Measurements from ENCODE around the gene ZNF337. TPM values are rescaled to one million over a fixed set of nuclear protein-coding genes. Genes with fewer than 3 reads are reported as not detected.
"Not testable (repeated sequence)": the region's sequence is repeated elsewhere in the genome, so short reads cannot be mapped to it uniquely, and the experiment has no call there.

The ZNF337 gene
- total RNA-seq, 1 experiment from 2014 or later: 10.3 TPM

GRCh38 chr20:25632940-25633790 is 63.5 kb downstream of the ZNF337 start:
- H3K79me1 ChIP-seq (ENCODE audit: insufficient read depth, low read depth, low read length, poor library complexity, severe bottlenecking): no peaks in the 10 kb centered on the region
- H3K27me3 ChIP-seq (ENCODE audit: insufficient read depth, low read length): no peaks in the 10 kb centered on the region
- peaks cover 6% of the 10 kb centered on the region for H3K9me3 ChIP-seq (ENCODE audit: control insufficient read depth, low read depth, low read length)
- no peak overlapping the region for H3K27ac ChIP-seq (ENCODE audit: insufficient read length, low read depth, low read length)
- no peaks in the 10 kb centered on the region for H3K23me2 ChIP-seq (ENCODE audit: insufficient read length, low read depth, low read length, poor library complexity, severe bottlenecking)
- no peak for TF ChIP-seq CTCF (conservative IDR thresholded peaks at IDR 0.05)
- H4K20me1 ChIP-seq (ENCODE audit: control insufficient read depth, insufficient read depth, insufficient read length): peaks cover 2% of the 10 kb centered on the region
- no peak overlapping the region for H4K5ac ChIP-seq (ENCODE audit: insufficient read length, low read depth, low read length)
- H2BK120ac ChIP-seq (ENCODE audit: low read depth, low read length, poor library complexity, severe bottlenecking): no peak overlapping the region
- Mint-ChIP-seq H3K4me3 (no peak overlapping the region), H3K27ac (no peak overlapping the region), H3K27me3 (ENCODE audit: low read depth) (no peaks in the 10 kb centered on the region), H3K9me3 (peaks cover 31 to 46% of the 10 kb centered on the region in 2 experiments), H3K4me1 (peaks cover 5 to 6% of the 10 kb centered on the region in 2 experiments; a peak in 3 of 4 replicates), H3K36me3 (ENCODE audit: insufficient read depth in 1 of 3, low read depth in 3 of 3) (peaks cover 39 to 46% (median 45%) of the 10 kb centered on the region in 3 experiments)
- no peak overlapping the region for H3T11ph ChIP-seq (ENCODE audit: low read length)
- no peak overlapping the region for H3K56ac ChIP-seq (ENCODE audit: insufficient read length, low read depth, low read length)
- no peaks in the 10 kb centered on the region for H3K4me1 ChIP-seq (ENCODE audit: insufficient read depth, low read length)
- no peak overlapping the region for H4K8ac ChIP-seq (replicated peaks; ENCODE audit: insufficient read length, low read depth, low read length)
- no peak overlapping the region for H3K23ac ChIP-seq (ENCODE audit: insufficient read length, low read depth, low read length)
- DNase-seq: no peak
- no peak overlapping the region for H3K4me2 ChIP-seq (ENCODE audit: insufficient read depth, insufficient read length, low read length)
- H2AK5ac ChIP-seq (ENCODE audit: insufficient read length, low read length): no peak overlapping the region
- no CpG with 5 or more reads among the region's 5 CpGs for WGBS (ENCODE audit: extremely low coverage, insufficient read length, low lambda C conversion rate)
- no peak overlapping the region for H2BK5ac ChIP-seq (ENCODE audit: insufficient read length, low read length)
- no peak overlapping the region for H2AFZ ChIP-seq (ENCODE audit: low read length)
- H3K18ac ChIP-seq (ENCODE audit: insufficient read length, low read depth, low read length): no peak overlapping the region
- no peak overlapping the region for H4K91ac ChIP-seq (ENCODE audit: insufficient read length, low read depth, low read length)
- no peak overlapping the region for H3K9ac ChIP-seq (ENCODE audit: extremely low read depth, insufficient read length, low read length)
- no peak overlapping the region for H2BK20ac ChIP-seq (ENCODE audit: low read depth, low read length, poor library complexity, severe bottlenecking)
- H2BK12ac ChIP-seq (ENCODE audit: insufficient read length, low read depth, low read length): no peak overlapping the region
- no peak overlapping the region for H2BK15ac ChIP-seq (ENCODE audit: low read depth, low read length)
- H3K4ac ChIP-seq (ENCODE audit: low read depth, low read length): no peak overlapping the region
- H3K14ac ChIP-seq (ENCODE audit: insufficient read depth, low read length): no peak overlapping the region
- peaks cover 2% of the 10 kb centered on the region; the same call in 1 of the 2 replicates for H3K79me2 ChIP-seq (ENCODE audit: insufficient read depth, low read length)

GRCh38 chr20:25630615-25631014 is 66.0 kb downstream of the ZNF337 start:
- H3K23me2 ChIP-seq (ENCODE audit: insufficient read length, low read depth, low read length, poor library complexity, severe bottlenecking); H3T11ph ChIP-seq (ENCODE audit: low read length); H3K18ac ChIP-seq (ENCODE audit: insufficient read length, low read depth, low read length); H4K5ac ChIP-seq (ENCODE audit: insufficient read length, low read depth, low read length); H4K20me1 ChIP-seq (ENCODE audit: control insufficient read depth, insufficient read depth, insufficient read length); H2BK5ac ChIP-seq (ENCODE audit: insufficient read length, low read length); H3K27me3 Mint-ChIP-seq (ENCODE audit: low read depth); H2BK12ac ChIP-seq (ENCODE audit: insufficient read length, low read depth, low read length); H3K9ac ChIP-seq (ENCODE audit: extremely low read depth, insufficient read length, low read length); H3K4me2 ChIP-seq (ENCODE audit: insufficient read depth, insufficient read length, low read length); H3K27me3 ChIP-seq (ENCODE audit: insufficient read depth, low read length); H3K14ac ChIP-seq (ENCODE audit: insufficient read depth, low read length); H3K4me3 Mint-ChIP-seq; H3K56ac ChIP-seq (ENCODE audit: insufficient read length, low read depth, low read length); H2BK20ac ChIP-seq (ENCODE audit: low read depth, low read length, poor library complexity, severe bottlenecking); H3K27ac Mint-ChIP-seq; H3K23ac ChIP-seq (ENCODE audit: insufficient read length, low read depth, low read length); H3K4me1 ChIP-seq (ENCODE audit: insufficient read depth, low read length); H3K9me3 ChIP-seq (ENCODE audit: control insufficient read depth, low read depth, low read length); H2AFZ ChIP-seq (ENCODE audit: low read length); H4K91ac ChIP-seq (ENCODE audit: insufficient read length, low read depth, low read length); H3K4ac ChIP-seq (ENCODE audit: low read depth, low read length); H3K79me1 ChIP-seq (ENCODE audit: insufficient read depth, low read depth, low read length, poor library complexity, severe bottlenecking); H2AK5ac ChIP-seq (ENCODE audit: insufficient read length, low read length); H2BK120ac ChIP-seq (ENCODE audit: low read depth, low read length, poor library complexity, severe bottlenecking); H3K79me2 ChIP-seq (ENCODE audit: insufficient read depth, low read length); H3K27ac ChIP-seq (ENCODE audit: insufficient read length, low read depth, low read length); H2BK15ac ChIP-seq (ENCODE audit: low read depth, low read length); H4K8ac ChIP-seq (replicated peaks; ENCODE audit: insufficient read length, low read depth, low read length); DNase-seq: not testable (repeated sequence)
- H3K9me3 Mint-ChIP-seq: peaks cover 20 to 34% of the 10 kb centered on the region in 2 experiments
- no CpG with 5 or more reads among the region's 2 CpGs for WGBS (ENCODE audit: extremely low coverage, insufficient read length, low lambda C conversion rate)
- peaks cover 15 to 17% of the 10 kb centered on the region in 2 experiments for H3K4me1 Mint-ChIP-seq
- peaks cover 18 to 33% (median 29%) of the 10 kb centered on the region in 3 experiments for H3K36me3 Mint-ChIP-seq (ENCODE audit: insufficient read depth in 1 of 3, low read depth in 3 of 3)
